ENCODE measurements around the gene NBL1. TPM values are rescaled to one million over a fixed set of nuclear protein-coding genes. Genes with fewer than 3 reads are reported as not detected.

The NBL1 gene
- total RNA-seq, 2 experiments from 2014 or later = 12.2 to 15.2 TPM

DNA sequence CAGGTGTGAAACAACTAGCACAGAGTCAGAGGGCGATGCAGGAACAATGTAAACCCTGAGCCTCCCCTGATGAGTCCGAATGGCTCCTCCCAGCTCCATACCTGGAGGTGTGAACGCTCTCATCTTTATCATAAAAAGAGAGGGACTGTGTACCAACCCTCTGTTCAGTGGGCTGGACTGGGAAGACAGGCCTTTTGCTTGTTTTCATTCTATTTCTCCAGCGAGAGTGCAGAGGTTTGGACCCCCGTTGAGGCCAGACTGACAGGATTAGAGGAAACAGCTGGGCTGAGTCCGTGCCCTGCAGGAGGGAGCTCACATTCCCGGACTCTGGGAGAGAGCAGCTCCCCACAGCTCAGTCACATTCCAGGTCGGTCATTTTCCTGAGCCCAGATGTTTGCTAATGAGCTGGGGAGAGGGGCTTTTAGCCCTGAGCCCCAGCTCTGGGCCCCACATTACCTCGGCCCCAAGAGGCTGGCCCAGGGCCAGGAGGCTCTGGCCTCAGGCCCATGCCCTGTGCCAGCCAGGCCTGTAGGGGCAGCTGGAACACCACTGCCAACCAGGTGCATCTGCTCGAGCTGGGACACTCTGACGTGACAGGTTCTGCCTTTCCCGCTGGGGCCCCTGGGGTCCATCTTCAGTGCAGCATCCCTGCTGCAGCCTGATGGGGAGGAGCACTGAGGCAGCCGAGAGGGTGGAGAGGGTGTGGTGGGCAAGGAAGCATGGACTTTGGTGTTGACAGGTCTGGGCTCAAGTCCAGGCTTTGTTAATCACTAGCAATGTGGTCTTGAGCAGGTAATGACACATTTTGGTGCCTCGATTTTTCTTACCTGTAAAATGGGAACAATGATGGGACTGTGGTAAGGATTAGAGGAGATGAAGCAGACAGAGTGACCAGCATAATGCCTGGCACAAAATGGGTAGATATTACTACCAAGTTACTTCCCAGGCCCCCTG is 3.5 kb upstream of the NBL1 start:
- CTCF ChIA-PET = interaction anchor here (1.0 to 2.7 kb wide), 2 partner anchors 10 to 14 kb away, joined by 3 to 7 read pairs; no protein-coding TSS in a partner anchor
- DNase-seq = no peak
- peaks cover 6% of the 10 kb centered on the region for H3K4me1 Mint-ChIP-seq (ENCODE audit: low read depth)
- H3K27me3 Mint-ChIP-seq (ENCODE audit: low read depth) = peaks cover 10% of the 10 kb centered on the region
- H3K36me3 Mint-ChIP-seq (ENCODE audit: low read depth) = peaks cover 1% of the 10 kb centered on the region
- no peak overlapping the region for H3K27ac Mint-ChIP-seq
- intact Hi-C loops (cut with micrococcal nuclease) = no loop called here
- H3K4me3 Mint-ChIP-seq = no peak overlapping the region
- H3K9me3 Mint-ChIP-seq = no peaks in the 10 kb centered on the region

GRCh38 chr1:19643121-19643520 is 990 bp upstream of the NBL1 start:
- Mint-ChIP-seq H3K36me3 (ENCODE audit: low read depth) (peaks cover 1% of the 10 kb centered on the region), H3K4me3 (peak overlapping the region; percentile 77), H3K9me3 (no peaks in the 10 kb centered on the region), H3K27ac (peak overlapping the region; percentile 13), H3K27me3 (ENCODE audit: low read depth) (peaks cover 12% of the 10 kb centered on the region), H3K4me1 (ENCODE audit: low read depth) (peaks cover 29% of the 10 kb centered on the region)
- peak; percentile 46 for DNase-seq
- CTCF ChIA-PET = interaction anchor here (0.6 to 1.5 kb wide), 4 partner anchors 11 to 201 kb away, joined by 3 to 4 read pairs (median 3); no protein-coding TSS in a partner anchor
- intact Hi-C loops (cut with micrococcal nuclease) = loop anchor here (2.0 kb wide), 1 partner anchor 46 kb away; a partner anchor contains a TSS

DNA sequence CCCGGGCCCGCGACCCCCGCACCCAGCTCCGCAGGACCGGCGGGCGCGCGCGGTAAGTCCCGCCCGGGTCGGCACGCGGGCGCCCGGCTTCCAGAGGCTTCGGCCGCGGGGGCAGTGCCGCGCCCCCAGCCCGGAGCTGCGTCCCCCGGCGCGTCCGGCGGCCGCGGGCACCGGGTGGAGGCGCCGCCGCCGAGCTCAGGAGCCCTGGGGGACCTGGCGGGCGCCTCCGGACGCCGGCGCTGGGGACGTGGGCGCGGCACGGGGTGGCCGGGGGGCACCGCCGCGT is 227 bp downstream of the NBL1 start:
- Mint-ChIP-seq H3K36me3 (ENCODE audit: low read depth) (peaks cover 1% of the 10 kb centered on the region), H3K4me1 (ENCODE audit: low read depth) (peaks cover 31% of the 10 kb centered on the region), H3K9me3 (no peaks in the 10 kb centered on the region), H3K27ac (no peak overlapping the region), H3K27me3 (ENCODE audit: low read depth) (peaks cover 12% of the 10 kb centered on the region), H3K4me3 (no peak overlapping the region)
- intact Hi-C loops (cut with micrococcal nuclease) = no loop called here
- CTCF ChIA-PET = interaction anchor here (1.1 to 1.5 kb wide), 2 partner anchors 16 to 18 kb away, joined by 4 read pairs; no protein-coding TSS in a partner anchor
- no peak for DNase-seq

GRCh38 chr1:19644681-19645410 is 735 bp downstream of the NBL1 start:
- Mint-ChIP-seq H3K27me3 (ENCODE audit: low read depth) (peaks cover 12% of the 10 kb centered on the region), H3K4me1 (ENCODE audit: low read depth) (peaks cover 31% of the 10 kb centered on the region), H3K27ac (peak overlapping the region; percentile 18), H3K4me3 (peak overlapping the region; percentile 96), H3K9me3 (no peaks in the 10 kb centered on the region), H3K36me3 (ENCODE audit: low read depth) (peaks cover 1% of the 10 kb centered on the region)
- CTCF ChIA-PET = interaction anchor here (0.9 to 1.1 kb wide), 2 partner anchors 16 to 17 kb away, joined by 4 to 5 read pairs; no protein-coding TSS in a partner anchor
- DNase-seq = peak; percentile 75
- intact Hi-C loops (cut with micrococcal nuclease) = no loop called here

DNA sequence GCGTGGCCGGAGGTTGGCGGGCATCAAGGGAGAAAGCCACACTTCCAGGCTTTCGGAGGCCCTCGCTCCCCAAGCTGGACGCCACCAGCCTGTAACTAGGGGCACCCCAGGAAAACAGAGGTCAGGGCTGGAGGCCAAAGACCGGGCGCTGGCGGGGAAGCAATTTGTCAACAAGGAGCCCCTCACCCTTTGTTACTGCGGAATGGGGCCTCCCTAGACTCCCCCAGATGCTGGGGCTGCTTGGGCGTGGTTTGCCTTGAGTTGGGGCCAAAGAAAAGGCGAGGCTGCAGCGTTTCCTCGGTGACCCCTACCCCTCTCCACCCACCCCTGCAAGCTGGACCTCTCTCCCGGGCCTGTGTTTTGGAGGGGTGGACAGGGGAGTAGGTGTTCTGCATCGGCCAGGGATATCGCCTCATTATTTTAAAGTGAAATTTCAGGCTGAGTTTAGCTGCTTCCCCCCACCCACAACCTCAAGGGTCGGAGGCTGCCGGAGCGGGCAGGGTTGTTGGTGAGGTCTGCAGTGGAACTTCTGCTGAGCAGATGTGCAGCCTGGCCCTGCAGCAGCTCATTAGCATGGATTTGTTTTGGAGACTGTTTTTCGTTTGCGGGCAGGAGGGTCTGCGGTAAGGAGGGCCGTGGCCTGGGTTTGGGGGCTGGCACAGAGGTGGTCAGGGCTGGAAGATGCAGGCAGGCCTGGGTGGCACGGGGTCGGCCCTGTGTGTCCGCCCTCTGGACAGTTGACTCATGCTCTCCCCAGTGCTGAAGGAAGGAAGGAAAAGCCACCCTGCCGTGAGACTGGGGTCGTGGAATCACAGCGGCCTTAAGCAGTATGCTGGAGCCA is 1.5 kb downstream of the NBL1 start:
- Mint-ChIP-seq H3K27ac (no peak overlapping the region), H3K4me3 (peak overlapping the region; percentile 96), H3K36me3 (ENCODE audit: low read depth) (peaks cover 1% of the 10 kb centered on the region), H3K4me1 (ENCODE audit: low read depth) (peaks cover 34% of the 10 kb centered on the region), H3K27me3 (ENCODE audit: low read depth) (peaks cover 12% of the 10 kb centered on the region), H3K9me3 (no peaks in the 10 kb centered on the region)
- DNase-seq = no peak
- CTCF ChIA-PET = interaction anchor here (0.6 to 1.5 kb wide), 4 partner anchors 16 to 430 kb away, joined by 3 to 5 read pairs (median 4); no protein-coding TSS in a partner anchor
- intact Hi-C loops (cut with micrococcal nuclease) = no loop called here

- Mint-ChIP-seq H3K4me1 (ENCODE audit: low read depth) (peaks cover 39% of the 10 kb centered on the region), H3K4me3 (no peak overlapping the region), H3K27me3 (ENCODE audit: low read depth) (peaks cover 12% of the 10 kb centered on the region), H3K9me3 (no peaks in the 10 kb centered on the region), H3K36me3 (ENCODE audit: low read depth) (peaks cover 1% of the 10 kb centered on the region), H3K27ac (no peak overlapping the region)
- CTCF ChIA-PET = interaction anchor here (0.6 to 6.8 kb wide), 7 partner anchors 15 to 431 kb away, joined by 3 to 41 read pairs (median 3); no protein-coding TSS in a partner anchor
- intact Hi-C loops (cut with micrococcal nuclease) = no loop called here
- peak; percentile 38 for DNase-seq
Observed at GRCh38 chr1:19646377-19647319, 2.5 kb downstream of the NBL1 start.

DNA sequence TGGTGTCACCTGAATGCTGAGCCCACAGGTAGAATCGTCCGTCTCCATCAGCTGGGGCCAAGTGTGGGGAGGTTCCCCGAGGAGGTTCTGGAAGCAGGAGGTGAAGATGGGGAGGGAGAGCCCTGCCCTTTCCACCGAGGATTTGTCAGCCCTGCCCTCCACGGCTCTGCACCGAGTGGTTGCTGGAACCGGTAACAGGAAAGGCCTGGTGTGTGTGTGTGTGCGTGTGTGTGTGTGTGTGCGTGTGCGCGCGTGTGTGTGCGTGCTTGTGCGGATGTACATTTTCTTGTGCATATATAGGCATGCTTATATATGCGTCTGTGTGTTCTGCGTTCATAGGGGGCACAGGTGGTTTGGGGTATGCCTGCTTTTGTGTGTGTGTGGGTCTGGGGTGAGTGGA is 3.5 kb downstream of the NBL1 start:
- intact Hi-C loops (cut with micrococcal nuclease) = no loop called here
- H3K27me3 Mint-ChIP-seq (ENCODE audit: low read depth) = peaks cover 12% of the 10 kb centered on the region

GRCh38 chr1:19648239-19648638 is 4.1 kb downstream of the NBL1 start:
- no peak overlapping the region for H3K4me3 Mint-ChIP-seq

More for the DNA sequence above, 3.5 kb downstream of the NBL1 start:
- H3K9me3 Mint-ChIP-seq = no peaks in the 10 kb centered on the region
- DNase-seq = peak; percentile 59
- H3K36me3 Mint-ChIP-seq (ENCODE audit: low read depth) = peaks cover 1% of the 10 kb centered on the region
- CTCF ChIA-PET = interaction anchor here (0.8 to 6.8 kb wide), 3 partner anchors 14 to 238 kb away, joined by 3 to 41 read pairs (median 5); no protein-coding TSS in a partner anchor
- H3K27ac Mint-ChIP-seq = no peak overlapping the region
- peaks cover 39% of the 10 kb centered on the region for H3K4me1 Mint-ChIP-seq (ENCODE audit: low read depth)
- H3K4me3 Mint-ChIP-seq = no peak overlapping the region

GRCh38 chr1:19648689-19649088 is 4.6 kb downstream of the NBL1 start:
- Mint-ChIP-seq H3K4me1 (ENCODE audit: low read depth) (peaks cover 35% of the 10 kb centered on the region), H3K27ac (no peak overlapping the region), H3K9me3 (no peaks in the 10 kb centered on the region), H3K27me3 (ENCODE audit: low read depth) (peaks cover 3% of the 10 kb centered on the region), H3K4me3 (no peak overlapping the region), H3K36me3 (ENCODE audit: low read depth) (peaks cover 1% of the 10 kb centered on the region)
- CTCF ChIA-PET = interaction anchor here (0.6 to 6.8 kb wide), 3 partner anchors 13 to 304 kb away, joined by 3 to 41 read pairs (median 3); no protein-coding TSS in a partner anchor
- peak; percentile 44 for DNase-seq
- intact Hi-C loops (cut with micrococcal nuclease) = no loop called here

More at GRCh38 chr1:19648239-19648638, 4.1 kb downstream of the NBL1 start:
- no peak for DNase-seq
- H3K9me3 Mint-ChIP-seq = no peaks in the 10 kb centered on the region
- H3K36me3 Mint-ChIP-seq (ENCODE audit: low read depth) = peaks cover 1% of the 10 kb centered on the region
- intact Hi-C loops (cut with micrococcal nuclease) = no loop called here
- peaks cover 7% of the 10 kb centered on the region for H3K27me3 Mint-ChIP-seq (ENCODE audit: low read depth)
- CTCF ChIA-PET = interaction anchor here (1.4 to 6.8 kb wide), 2 partner anchors 14 to 303 kb away, joined by 3 to 41 read pairs; no protein-coding TSS in a partner anchor
- H3K4me1 Mint-ChIP-seq (ENCODE audit: low read depth) = peaks cover 35% of the 10 kb centered on the region
- H3K27ac Mint-ChIP-seq = no peak overlapping the region

GRCh38 chr1:19650416-19651140 is 6.5 kb downstream of the NBL1 start:
- Mint-ChIP-seq H3K27me3 (ENCODE audit: low read depth) (peaks cover 2% of the 10 kb centered on the region), H3K4me1 (ENCODE audit: low read depth) (peaks cover 39% of the 10 kb centered on the region), H3K9me3 (no peaks in the 10 kb centered on the region), H3K27ac (no peak overlapping the region), H3K36me3 (ENCODE audit: low read depth) (no peaks in the 10 kb centered on the region), H3K4me3 (no peak overlapping the region)
- CTCF ChIA-PET = interaction anchor here (0.6 to 6.8 kb wide), 18 partner anchors 11 to 482 kb away, joined by 3 to 41 read pairs (median 3); no protein-coding TSS in a partner anchor
- DNase-seq = peak; percentile 34
- intact Hi-C loops (cut with micrococcal nuclease) = loop anchor here (2.0 to 10.0 kb wide), 4 partner anchors 54 to 746 kb away; partner anchors contain the start of gene ALDH4A1

Data from activated naive CD4-positive, alpha-beta T cell treated with anti-CD3 and anti-CD28 coated beads for 36 hours (primary cell).